Osteoblast (primary cell): ENCODE results near the gene ZNF429. TPM values are rescaled to one million over a fixed set of nuclear protein-coding genes. Genes with fewer than 3 reads are reported as not detected.

Experiments used
- DNase-seq: peaks from one replicate; pipeline ENCODE4 v3.0.0; 2011; ENCODE audit warnings: low spot score, mixed read lengths; ENCODE audit not compliant: insufficient read length; ENCODE audit errors: missing footprints
- H2AFZ ChIP-seq: 2 replicates; pipeline ENCODE4 v1.6.0; 2011; ENCODE audit warnings: mild to moderate bottlenecking, low read length
- H3K27ac ChIP-seq: 2 replicates; pipeline ENCODE4 v1.5.1; 2011; ENCODE audit warnings: mild to moderate bottlenecking, low read depth, low read length, moderate library complexity
- H3K27me3 ChIP-seq: 2 replicates; pipeline ENCODE4 v1.6.0; 2012; ENCODE audit warnings: mild to moderate bottlenecking, control low read depth, inconsistent platforms, low read length, moderate library complexity; ENCODE audit not compliant: insufficient read depth
- H3K36me3 ChIP-seq: 2 replicates; pipeline ENCODE4 v1.5.1; 2011; ENCODE audit warnings: mild to moderate bottlenecking, low read length, control low read depth, moderate library complexity; ENCODE audit not compliant: insufficient read depth
- H3K4me1 ChIP-seq: 2 replicates; pipeline ENCODE4 v1.5.1; 2011; ENCODE audit warnings: mild to moderate bottlenecking, low read length, control low read depth, moderate library complexity; ENCODE audit not compliant: insufficient read depth
- H3K4me2 ChIP-seq: 2 replicates; pipeline ENCODE4 v1.6.0; 2011; ENCODE audit warnings: mild to moderate bottlenecking, low read length; ENCODE audit not compliant: insufficient read depth
- H3K4me3 ChIP-seq: fragments of 200-600 bp; sonication (generic); 3 replicates; pipeline ENCODE4 v1.5.1; 2012; ENCODE audit warnings: mild to moderate bottlenecking, low read length, inconsistent platforms; ENCODE audit not compliant: insufficient read depth
- H3K79me2 ChIP-seq: 2 replicates; pipeline ENCODE4 v1.6.0; 2012; ENCODE audit warnings: mild to moderate bottlenecking, low read length, control low read depth, inconsistent platforms; ENCODE audit not compliant: insufficient read depth
- H3K9me3 ChIP-seq: 2 replicates; pipeline ENCODE4 v1.5.1; 2011; ENCODE audit warnings: low read depth, low read length, control low read depth
- H4K20me1 ChIP-seq: 2 replicates; pipeline ENCODE4 v1.6.0; 2012; ENCODE audit warnings: mild to moderate bottlenecking, low read length, control low read depth; ENCODE audit not compliant: insufficient read depth
- total RNA-seq: library from RNA; depleted of rRNA; stranded (reverse); fragments of >200 nt; gene quantifications from 2 replicates; pipeline ENCODE4 v1.2.3, GENCODE V29; 2012
- TF ChIP-seq, protein P1 (sequence below): IDR thresholded peaks from 2 replicates; pipeline ENCODE4 v1.5.1; 2011; ENCODE audit warnings: mild to moderate bottlenecking, low read depth, low read length, moderate library complexity; ENCODE audit errors: extremely low read depth

ZNF429 gene
- total RNA-seq, 1 donor = 9.4 TPM

GRCh38 chr19:21580101-21580500, 74.7 kb downstream of the ZNF429 start:
- H3K4me3 ChIP-seq = no peak overlapping the region
- no peak for DNase-seq
- no peak overlapping the region for H3K4me2 ChIP-seq
- H2AFZ ChIP-seq = no peak overlapping the region
- TF ChIP-seq, protein P1, sequence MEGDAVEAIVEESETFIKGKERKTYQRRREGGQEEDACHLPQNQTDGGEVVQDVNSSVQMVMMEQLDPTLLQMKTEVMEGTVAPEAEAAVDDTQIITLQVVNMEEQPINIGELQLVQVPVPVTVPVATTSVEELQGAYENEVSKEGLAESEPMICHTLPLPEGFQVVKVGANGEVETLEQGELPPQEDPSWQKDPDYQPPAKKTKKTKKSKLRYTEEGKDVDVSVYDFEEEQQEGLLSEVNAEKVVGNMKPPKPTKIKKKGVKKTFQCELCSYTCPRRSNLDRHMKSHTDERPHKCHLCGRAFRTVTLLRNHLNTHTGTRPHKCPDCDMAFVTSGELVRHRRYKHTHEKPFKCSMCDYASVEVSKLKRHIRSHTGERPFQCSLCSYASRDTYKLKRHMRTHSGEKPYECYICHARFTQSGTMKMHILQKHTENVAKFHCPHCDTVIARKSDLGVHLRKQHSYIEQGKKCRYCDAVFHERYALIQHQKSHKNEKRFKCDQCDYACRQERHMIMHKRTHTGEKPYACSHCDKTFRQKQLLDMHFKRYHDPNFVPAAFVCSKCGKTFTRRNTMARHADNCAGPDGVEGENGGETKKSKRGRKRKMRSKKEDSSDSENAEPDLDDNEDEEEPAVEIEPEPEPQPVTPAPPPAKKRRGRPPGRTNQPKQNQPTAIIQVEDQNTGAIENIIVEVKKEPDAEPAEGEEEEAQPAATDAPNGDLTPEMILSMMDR = no peak
- H3K9me3 ChIP-seq = no peaks in the 10 kb centered on the region
- H3K36me3 ChIP-seq = no peaks in the 10 kb centered on the region
- no peaks in the 10 kb centered on the region for H4K20me1 ChIP-seq
- H3K79me2 ChIP-seq = no peaks in the 10 kb centered on the region
- no peak overlapping the region for H3K27ac ChIP-seq
- H3K27me3 ChIP-seq = no peaks in the 10 kb centered on the region
- H3K4me1 ChIP-seq = no peaks in the 10 kb centered on the region

GRCh38 chr19:21580818-21581217, 75.4 kb downstream of the ZNF429 start:
- no peaks in the 10 kb centered on the region for H3K79me2 ChIP-seq
- no peaks in the 10 kb centered on the region for H3K36me3 ChIP-seq
- H3K4me2 ChIP-seq = no peak overlapping the region
- no peak overlapping the region for H2AFZ ChIP-seq
- H3K27me3 ChIP-seq = no peaks in the 10 kb centered on the region
- H3K4me3 ChIP-seq = no peak overlapping the region
- no peak for DNase-seq
- H3K4me1 ChIP-seq = no peaks in the 10 kb centered on the region
- H3K9me3 ChIP-seq = no peaks in the 10 kb centered on the region
- TF ChIP-seq, protein P1 = no peak
- no peaks in the 10 kb centered on the region for H4K20me1 ChIP-seq
- H3K27ac ChIP-seq = no peak overlapping the region

DNA sequence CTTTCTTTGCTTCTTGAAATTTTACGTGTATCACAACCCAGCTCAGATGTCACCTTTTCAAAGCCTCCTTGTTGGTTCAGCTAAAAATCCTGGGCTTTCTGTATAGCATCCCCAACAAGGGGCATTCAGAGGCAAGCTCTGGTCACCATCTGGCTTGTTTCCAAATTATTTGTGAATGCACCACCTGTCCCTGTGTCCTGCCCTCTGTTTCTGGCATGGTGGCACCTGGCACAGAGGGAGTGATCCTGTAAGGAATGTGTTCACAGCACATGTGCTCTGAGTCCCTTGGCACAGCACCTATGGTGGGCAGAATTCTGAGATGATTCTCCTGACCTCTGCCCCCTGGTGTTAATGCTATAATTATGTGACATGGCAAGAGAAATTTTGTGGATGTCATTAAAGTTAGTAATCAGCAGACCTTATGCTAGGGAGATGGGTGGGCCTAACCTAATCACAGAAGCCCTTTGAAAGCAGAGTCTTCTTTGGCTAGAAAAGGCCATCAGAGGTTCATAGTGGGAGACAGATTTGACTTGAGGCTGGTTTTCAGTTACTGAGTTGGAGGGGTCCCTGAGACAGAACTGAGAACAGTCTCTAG, 76.3 kb downstream of the ZNF429 start:
- H3K27ac ChIP-seq = no peak overlapping the region
- no peaks in the 10 kb centered on the region for H3K36me3 ChIP-seq
- no peak overlapping the region for H2AFZ ChIP-seq
- H3K9me3 ChIP-seq = no peaks in the 10 kb centered on the region
- no peaks in the 10 kb centered on the region for H3K79me2 ChIP-seq
- no peaks in the 10 kb centered on the region for H3K4me1 ChIP-seq
- no peak overlapping the region for H3K4me2 ChIP-seq
- no peaks in the 10 kb centered on the region for H3K27me3 ChIP-seq
- H4K20me1 ChIP-seq = no peaks in the 10 kb centered on the region
- H3K4me3 ChIP-seq = no peak overlapping the region
- TF ChIP-seq, protein P1 = no peak
- DNase-seq = no peak

GRCh38 chr19:21584537-21584936, 79.1 kb downstream of the ZNF429 start:
- DNase-seq = no peak
- H3K27ac ChIP-seq = no peak overlapping the region
- no peaks in the 10 kb centered on the region for H3K36me3 ChIP-seq
- no peaks in the 10 kb centered on the region for H3K9me3 ChIP-seq
- no peak overlapping the region for H3K4me3 ChIP-seq
- H3K27me3 ChIP-seq = no peaks in the 10 kb centered on the region
- H4K20me1 ChIP-seq = no peaks in the 10 kb centered on the region
- H3K79me2 ChIP-seq = no peaks in the 10 kb centered on the region
- no peaks in the 10 kb centered on the region for H3K4me1 ChIP-seq
- H2AFZ ChIP-seq = no peak overlapping the region
- TF ChIP-seq, protein P1 = no peak
- H3K4me2 ChIP-seq = no peak overlapping the region
